OCI-LY3 (cell line): Measurements from ENCODE around the gene CALHM4.

ENCODE experiments used
- EZH2phosphoT487 ChIP-seq: fragments of 200-600 bp; shearing (Covaris generic); IDR thresholded peaks from 2 replicates; pipeline ENCODE4 v1.6.1; 2018; ENCODE audit warnings: antibody characterized with exemption, mixed run types, low read depth
- TF ChIP-seq, protein P1 (sequence below): fragments of 200-600, 300-600 bp; sonication (generic); IDR thresholded peaks from 2 replicates; pipeline ENCODE4 v1.5.1; 2014; ENCODE audit warnings: antibody characterized with exemption, low read length, low read depth

DNA sequence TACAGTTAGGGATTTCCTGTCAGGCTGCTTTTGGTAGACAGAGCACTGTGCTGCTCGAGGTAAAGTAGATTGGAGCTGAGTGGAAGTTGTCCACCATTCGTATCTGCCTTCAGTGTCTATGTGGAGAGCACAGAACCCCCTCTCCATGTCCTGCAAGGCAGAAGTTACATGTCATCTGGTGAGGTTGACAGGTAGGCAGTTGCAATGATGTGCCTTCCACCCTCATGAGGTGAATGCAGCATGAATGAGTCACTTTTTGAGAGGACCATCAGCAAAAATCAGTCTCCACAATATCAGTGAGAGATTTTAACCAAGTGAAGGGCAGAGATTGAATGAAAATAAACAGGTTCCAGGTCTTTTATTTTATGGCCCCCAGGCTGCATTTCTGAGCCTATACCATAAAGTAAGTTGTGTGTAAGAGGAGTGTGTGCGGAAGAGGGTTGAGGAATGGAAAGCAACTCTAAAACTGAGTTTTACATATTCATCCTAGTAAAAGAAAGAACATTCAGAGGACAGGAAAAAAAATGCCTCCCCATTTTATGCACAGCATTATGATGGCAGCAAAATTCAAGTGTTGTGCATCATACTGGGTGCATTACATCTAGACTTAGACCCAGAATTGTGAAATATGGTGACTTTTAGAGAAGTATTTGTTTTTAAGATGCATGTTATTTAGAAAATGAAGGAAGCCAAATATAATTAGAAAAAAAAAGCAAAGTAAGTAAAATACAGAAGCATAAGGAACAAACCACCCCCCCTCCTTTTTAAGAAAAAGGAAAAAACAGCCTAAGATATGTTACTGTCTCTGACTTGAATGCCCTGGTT, 23.9 kb upstream of the CALHM4 start:
- TF ChIP-seq, protein P1, sequence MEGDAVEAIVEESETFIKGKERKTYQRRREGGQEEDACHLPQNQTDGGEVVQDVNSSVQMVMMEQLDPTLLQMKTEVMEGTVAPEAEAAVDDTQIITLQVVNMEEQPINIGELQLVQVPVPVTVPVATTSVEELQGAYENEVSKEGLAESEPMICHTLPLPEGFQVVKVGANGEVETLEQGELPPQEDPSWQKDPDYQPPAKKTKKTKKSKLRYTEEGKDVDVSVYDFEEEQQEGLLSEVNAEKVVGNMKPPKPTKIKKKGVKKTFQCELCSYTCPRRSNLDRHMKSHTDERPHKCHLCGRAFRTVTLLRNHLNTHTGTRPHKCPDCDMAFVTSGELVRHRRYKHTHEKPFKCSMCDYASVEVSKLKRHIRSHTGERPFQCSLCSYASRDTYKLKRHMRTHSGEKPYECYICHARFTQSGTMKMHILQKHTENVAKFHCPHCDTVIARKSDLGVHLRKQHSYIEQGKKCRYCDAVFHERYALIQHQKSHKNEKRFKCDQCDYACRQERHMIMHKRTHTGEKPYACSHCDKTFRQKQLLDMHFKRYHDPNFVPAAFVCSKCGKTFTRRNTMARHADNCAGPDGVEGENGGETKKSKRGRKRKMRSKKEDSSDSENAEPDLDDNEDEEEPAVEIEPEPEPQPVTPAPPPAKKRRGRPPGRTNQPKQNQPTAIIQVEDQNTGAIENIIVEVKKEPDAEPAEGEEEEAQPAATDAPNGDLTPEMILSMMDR: no peak
- no peak for TF ChIP-seq EZH2phosphoT487
